Measurements from ENCODE around the gene AGFG1.

AGFG1 gene

GRCh38 chr2:227488045-227488444 lies 16.1 kb downstream of the AGFG1 start:
- TF ChIP-seq TAF1 (IDR thresholded peaks at IDR 0.05; ENCODE audit: borderline replicate concordance, insufficient read depth, low read length): no peak
- TF ChIP-seq REST (IDR thresholded peaks at IDR 0.05; ENCODE audit: insufficient read depth in 1 of 2, low read depth in 2 of 2, low read length in 2 of 2): no peak
- TF ChIP-seq SIN3A (IDR thresholded peaks at IDR 0.05; ENCODE audit: borderline replicate concordance, insufficient read depth, low read length): no peak
- TF ChIP-seq FOXP2 (optimal IDR thresholded peaks at IDR 0.05; ENCODE audit: borderline replicate concordance, extremely low read depth, extremely low read length, insufficient read depth): no peak
- TF ChIP-seq POLR2AphosphoS5 (IDR thresholded peaks at IDR 0.05; ENCODE audit: low read depth, low read length): no peak

GRCh38 chr2:227491386-227491785 lies 19.4 kb downstream of the AGFG1 start:
- TF ChIP-seq TAF1 (IDR thresholded peaks at IDR 0.05; ENCODE audit: borderline replicate concordance, insufficient read depth, low read length) (no peak), SIN3A (IDR thresholded peaks at IDR 0.05; ENCODE audit: borderline replicate concordance, insufficient read depth, low read length) (no peak), REST (IDR thresholded peaks at IDR 0.05; ENCODE audit: insufficient read depth in 1 of 2, low read depth in 2 of 2, low read length in 2 of 2) (no peak), POLR2AphosphoS5 (IDR thresholded peaks at IDR 0.05; ENCODE audit: low read depth, low read length) (no peak), FOXP2 (optimal IDR thresholded peaks at IDR 0.05; ENCODE audit: borderline replicate concordance, extremely low read depth, extremely low read length, insufficient read depth) (no peak)

- TF ChIP-seq TAF1 (IDR thresholded peaks at IDR 0.05; ENCODE audit: borderline replicate concordance, insufficient read depth, low read length) (no peak), POLR2AphosphoS5 (IDR thresholded peaks at IDR 0.05; ENCODE audit: low read depth, low read length) (no peak), REST (IDR thresholded peaks at IDR 0.05; ENCODE audit: insufficient read depth in 1 of 2, low read depth in 2 of 2, low read length in 2 of 2) (no peak), FOXP2 (optimal IDR thresholded peaks at IDR 0.05; ENCODE audit: borderline replicate concordance, extremely low read depth, extremely low read length, insufficient read depth) (no peak), SIN3A (IDR thresholded peaks at IDR 0.05; ENCODE audit: borderline replicate concordance, insufficient read depth, low read length) (no peak)
Observed at GRCh38 chr2:227493524-227493923, 21.6 kb downstream of the AGFG1 start.

GRCh38 chr2:227497158-227497557 lies 25.2 kb downstream of the AGFG1 start:
- TF ChIP-seq REST (IDR thresholded peaks at IDR 0.05; ENCODE audit: insufficient read depth in 1 of 2, low read depth in 2 of 2, low read length in 2 of 2): no peak
- no peak for TF ChIP-seq POLR2AphosphoS5 (IDR thresholded peaks at IDR 0.05; ENCODE audit: low read depth, low read length)
- no peak for TF ChIP-seq FOXP2 (optimal IDR thresholded peaks at IDR 0.05; ENCODE audit: borderline replicate concordance, extremely low read depth, extremely low read length, insufficient read depth)
- no peak for TF ChIP-seq TAF1 (IDR thresholded peaks at IDR 0.05; ENCODE audit: borderline replicate concordance, insufficient read depth, low read length)
- TF ChIP-seq SIN3A (IDR thresholded peaks at IDR 0.05; ENCODE audit: borderline replicate concordance, insufficient read depth, low read length): no peak
